Measurements from ENCODE around the gene EPG5.
"Not testable (repeated sequence)": the region's sequence is repeated elsewhere in the genome, so short reads cannot be mapped to it uniquely, and the experiment has no call there.

EPG5 gene

DNA sequence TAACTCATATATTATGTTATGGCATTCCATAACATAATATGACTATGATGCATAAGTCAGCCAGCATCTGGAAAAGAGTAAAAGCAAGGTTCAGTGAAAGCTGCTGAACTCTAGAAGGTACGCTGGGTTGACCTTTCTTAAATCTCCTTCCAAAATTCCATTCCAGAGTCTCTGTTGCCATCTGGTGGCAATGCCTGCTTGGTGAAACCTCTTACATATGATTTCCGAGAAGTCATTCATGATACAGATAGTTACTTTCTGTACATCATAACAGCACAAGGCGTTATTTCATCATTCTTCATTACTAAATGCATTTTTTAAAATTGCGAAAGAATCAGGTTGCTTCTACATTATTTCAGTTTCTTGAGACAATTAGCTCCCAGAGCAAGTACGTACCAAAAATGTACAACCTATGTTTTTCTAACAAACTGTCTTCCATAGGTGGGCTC, 7.0 kb upstream of the EPG5 start:
- peak; percentile 83 for DNase-seq

DNA sequence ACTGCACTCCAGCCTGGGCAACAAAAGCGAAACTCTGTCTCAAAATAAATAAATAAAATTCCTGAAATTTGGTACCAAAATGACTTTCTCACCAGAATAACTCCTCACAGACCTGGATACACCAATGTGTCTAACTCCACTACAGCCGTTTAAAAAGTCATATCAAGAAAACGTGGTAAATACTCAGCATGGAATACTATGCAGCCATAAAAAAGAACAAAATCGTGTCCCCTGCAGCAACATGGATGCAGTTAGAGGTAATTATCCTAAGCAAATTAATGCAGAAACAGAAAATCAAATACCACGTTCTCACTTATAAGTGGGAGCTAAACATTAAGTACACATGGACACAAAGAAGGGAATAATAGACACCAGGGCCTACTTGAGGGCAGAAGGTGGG, 2.2 kb downstream of the EPG5 start:
- not testable (repeated sequence) for DNase-seq

DNA sequence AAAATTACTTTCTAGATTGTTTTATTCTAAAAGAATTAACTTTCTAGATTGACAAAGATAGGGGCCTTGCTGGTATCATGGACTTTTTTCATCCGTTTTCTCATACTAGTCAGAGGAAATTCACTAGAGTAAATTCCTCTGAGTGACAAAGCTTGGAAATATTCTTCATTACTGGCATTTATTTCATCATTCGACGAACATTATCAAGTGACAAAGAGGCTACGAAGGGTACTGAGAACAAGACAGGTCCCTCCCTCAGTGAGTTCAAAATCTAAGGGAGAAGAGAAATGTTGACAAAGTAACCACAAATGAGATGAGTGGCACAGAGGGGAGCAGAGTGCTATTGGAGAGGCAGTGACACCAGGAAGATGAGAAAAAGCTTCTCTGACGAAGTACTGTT, 4.3 kb downstream of the EPG5 start:
- no peak for DNase-seq

DNA sequence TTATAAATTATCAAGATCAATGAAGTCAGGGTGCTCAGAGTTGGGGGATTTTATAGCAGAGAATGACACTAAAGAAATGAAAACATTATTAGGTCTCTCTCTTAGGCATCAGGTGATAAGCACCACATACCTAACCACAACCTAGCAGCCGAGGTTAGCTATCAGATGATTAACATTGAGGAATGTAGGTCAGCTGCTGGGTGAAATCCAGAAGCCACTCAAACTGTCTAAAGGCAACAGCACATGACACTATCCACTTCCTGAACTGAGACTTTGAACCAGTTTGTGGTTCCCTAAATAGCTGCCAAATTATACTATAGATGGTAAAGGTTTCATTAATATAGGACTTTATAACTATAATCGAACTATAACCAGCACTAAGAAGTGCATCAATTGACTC, 4.7 kb downstream of the EPG5 start:
- DNase-seq = no peak

DNA sequence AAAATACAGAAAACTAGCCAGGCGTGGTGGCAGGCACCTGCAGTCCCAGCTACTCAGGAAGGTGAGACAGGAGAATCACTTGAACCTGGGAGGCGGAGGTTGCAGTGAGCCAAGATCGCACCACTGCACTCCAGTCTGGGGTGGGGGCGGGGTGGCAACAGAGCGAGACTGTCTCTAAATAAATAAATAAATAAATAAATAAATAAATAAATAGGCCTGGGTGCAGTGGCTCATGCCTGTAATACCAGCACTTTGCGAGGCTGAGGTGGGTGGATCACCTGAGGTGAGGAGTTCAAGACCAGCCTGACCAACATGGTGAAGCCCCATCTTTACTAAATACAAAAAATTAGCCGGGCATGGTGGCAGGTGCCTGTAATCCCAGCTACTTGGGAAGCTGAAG, 7.6 kb downstream of the EPG5 start:
- not testable (repeated sequence) for DNase-seq

DNA sequence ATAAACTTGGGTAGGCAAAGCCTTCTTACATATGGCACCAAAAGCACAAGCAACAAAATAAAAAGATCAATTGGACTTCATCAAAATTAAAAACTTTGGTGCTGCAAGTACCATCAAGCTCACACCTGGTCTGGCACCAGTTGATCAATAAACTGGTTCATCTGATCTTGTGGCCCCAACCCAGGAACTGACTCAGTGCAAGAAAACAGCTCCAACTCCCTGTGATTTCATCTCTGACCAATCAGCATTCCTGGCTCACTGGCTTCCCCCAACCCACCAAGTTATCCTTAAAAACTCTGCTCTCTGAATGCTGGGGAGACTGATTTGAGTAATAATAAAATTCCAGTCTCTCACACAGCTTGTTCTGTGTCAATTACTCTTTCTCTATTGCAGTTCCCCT, 8.4 kb downstream of the EPG5 start:
- DNase-seq = no peak

DNA sequence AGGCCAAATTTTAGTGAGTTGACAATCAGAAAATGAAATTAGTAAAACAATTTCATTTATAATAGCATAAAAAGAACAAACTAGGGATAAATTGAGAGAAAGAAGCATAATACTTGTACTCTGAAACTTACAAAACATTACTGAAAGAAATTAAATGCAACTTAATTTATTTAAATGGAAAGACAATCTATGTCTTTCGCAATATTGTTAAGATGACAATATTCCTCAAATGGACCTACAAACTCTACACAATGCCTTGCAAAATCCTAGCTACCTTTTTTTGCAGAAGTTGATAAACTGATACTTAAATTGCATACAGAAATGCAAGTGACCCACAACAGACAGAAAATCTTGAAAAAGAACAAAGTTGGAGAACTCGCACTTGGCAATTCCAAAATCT, 9.1 kb downstream of the EPG5 start:
- DNase-seq = no peak

DNA sequence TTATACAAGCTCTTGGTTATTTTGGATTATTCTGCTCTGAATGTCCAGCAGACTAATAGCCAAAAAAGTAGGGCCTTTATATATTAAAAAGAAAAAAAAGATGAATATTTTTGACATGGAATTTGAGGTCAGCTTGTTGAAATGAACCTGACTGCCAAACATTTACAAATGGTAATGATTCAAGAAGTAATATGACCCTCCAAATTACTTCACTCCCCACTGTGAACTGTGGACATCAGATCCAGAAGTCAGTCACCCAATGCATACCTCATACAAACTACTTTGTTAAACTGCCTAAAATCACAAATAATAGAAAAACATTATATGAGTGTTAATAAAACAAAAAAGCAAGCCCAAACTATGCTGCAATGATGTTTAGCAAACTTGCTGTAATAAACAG, 10.0 kb downstream of the EPG5 start:
- no peak for DNase-seq

DNA sequence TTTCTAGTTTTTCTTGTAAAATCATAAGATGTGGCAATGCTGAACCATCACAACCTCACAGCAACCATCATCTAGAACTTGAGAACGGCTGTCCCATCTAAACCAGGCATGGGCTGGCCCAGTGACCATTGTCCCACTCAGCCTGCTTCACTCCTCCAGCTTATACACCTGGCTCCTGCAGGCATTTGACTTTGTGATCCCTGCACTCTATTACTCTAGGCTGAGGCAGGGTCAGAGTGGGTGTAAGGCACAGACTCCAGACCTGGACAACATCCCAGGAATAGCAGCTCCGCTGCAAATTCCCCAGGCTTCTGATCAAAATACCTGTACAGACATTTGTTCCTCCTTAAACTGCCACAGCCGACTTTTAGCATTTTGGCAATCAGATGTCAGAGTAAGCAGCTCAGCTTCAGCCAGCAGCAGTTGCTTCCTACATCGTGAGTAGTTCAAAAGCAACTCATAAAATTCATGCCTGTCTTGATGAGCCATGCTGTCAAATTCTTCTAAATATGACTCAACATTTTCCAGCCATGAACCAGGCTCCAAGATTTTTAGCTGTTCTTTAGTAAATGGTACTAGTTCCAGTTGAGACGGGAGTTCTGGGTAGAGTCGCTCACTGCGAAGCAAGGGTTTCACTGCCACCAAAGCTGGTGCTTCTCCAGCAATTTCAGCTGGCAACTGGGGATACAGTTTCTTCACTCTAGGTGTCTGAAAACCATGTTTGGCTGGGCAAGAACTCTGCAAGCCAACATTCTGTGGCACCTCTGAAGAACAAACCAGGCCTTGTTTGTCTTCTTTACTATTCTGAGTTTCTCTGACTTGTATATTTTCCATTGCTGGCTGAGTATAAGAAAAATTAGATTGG, 12.8 kb downstream of the EPG5 start:
- no peak for DNase-seq

DNA sequence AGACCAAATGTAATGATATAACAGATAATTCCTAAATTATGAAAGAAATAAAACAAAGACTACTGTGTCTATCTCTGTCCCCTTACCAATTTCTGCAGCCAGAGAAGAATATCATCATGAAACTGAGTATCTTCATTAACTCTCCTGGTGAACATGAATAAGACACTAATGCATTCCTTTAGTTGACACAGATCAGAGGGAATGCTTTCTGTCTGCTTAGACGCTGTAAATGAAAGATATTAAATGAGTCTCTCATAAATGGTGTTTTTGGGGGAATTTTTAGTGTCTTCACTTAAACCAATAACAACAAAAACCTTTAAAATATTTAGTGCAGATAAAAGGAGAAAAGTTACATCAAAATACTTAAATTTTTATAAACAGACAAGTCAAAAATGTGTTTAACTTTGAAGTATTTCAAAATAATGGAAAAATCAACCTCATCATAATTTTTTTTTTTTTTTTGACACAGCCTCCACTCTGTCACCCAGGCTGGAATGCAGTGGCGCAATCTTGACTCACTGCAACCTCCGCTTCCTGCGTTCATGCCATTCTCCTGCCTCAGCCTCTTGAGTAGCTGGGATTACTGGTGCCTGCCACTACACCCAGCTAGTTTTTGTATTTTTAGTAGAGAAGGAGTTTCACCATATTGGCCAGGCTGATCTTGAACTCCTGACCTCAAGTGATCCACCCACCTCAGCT, 16.0 kb downstream of the EPG5 start:
- no peak for DNase-seq

DNA sequence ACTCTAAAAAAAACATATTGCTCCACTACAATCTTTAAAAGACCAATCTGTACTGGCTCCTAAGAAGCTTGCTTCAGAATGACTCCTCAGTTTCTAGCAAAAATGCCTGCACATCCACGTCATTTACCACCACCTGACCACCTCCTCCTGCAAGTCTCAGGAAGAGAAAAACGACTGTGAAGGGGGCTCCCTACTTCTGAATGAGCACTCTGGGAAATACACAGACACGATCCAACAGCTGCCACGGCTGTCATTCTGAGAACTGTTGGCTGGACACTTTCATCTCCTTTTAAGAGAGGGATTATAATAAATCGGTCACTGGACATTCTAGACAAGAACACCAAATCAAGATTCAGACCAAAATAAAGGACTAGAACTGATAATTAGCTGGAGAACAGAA, 21.5 kb downstream of the EPG5 start:
- DNase-seq = no peak

DNA sequence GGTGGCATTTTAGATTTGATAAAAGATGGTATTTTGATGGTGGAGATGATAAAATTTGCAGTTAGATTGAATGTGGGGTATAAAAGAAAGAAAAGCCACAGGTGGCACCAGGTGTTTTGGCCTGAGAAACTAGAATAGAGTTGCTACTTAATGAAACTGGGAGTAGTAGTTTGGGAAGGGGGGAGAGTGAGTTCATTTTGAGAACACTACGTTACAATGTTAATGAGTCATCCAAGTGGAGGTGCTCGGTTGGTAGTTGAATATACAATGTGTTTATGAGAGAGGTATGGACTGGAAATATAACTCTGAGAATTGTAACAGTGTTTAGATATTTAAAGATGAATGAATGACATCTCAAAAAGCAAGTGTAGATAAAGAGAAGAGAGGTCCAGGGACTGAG, 26.4 kb downstream of the EPG5 start:
- no peak for DNase-seq

DNA sequence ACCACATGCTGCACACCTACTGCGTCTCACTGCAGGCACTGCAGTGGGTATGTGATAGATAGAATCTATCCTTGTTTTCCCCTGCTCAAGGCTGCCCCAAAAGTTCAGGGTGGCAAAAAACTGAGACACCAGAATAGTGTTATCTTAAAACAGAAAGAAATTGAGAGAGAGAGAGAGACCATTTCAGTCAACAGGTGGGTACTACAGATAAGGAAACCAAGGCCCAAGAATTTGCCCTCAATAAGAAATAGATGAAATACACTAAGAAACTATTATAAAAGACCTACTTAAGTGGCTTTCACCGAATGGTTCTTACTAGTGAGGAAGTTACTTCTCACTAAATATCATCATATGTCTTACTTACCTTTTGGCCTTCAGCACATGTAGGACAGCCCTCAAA, 27.9 kb downstream of the EPG5 start:
- DNase-seq = no peak

DNA sequence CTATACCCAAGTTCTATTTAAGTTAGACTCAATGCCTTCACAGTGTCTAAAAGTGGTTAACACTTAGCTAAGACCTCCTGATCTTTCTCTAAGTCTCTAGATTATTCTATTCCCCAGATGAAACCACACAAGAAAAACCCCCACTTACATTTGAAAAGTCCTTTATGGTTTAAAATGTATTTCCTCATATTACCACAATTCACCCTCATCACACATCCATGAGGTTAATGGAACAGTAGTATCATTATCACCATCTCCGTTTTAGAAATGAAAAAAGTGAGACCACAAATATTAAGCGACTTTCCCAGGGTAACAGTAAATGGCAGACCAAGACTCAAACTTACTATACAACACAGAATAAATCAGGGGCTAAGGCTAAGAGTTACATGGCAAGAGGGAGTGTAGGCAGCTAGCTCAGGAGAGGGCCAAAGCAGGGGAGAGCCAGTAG, 28.6 kb downstream of the EPG5 start:
- DNase-seq = no peak

DNA sequence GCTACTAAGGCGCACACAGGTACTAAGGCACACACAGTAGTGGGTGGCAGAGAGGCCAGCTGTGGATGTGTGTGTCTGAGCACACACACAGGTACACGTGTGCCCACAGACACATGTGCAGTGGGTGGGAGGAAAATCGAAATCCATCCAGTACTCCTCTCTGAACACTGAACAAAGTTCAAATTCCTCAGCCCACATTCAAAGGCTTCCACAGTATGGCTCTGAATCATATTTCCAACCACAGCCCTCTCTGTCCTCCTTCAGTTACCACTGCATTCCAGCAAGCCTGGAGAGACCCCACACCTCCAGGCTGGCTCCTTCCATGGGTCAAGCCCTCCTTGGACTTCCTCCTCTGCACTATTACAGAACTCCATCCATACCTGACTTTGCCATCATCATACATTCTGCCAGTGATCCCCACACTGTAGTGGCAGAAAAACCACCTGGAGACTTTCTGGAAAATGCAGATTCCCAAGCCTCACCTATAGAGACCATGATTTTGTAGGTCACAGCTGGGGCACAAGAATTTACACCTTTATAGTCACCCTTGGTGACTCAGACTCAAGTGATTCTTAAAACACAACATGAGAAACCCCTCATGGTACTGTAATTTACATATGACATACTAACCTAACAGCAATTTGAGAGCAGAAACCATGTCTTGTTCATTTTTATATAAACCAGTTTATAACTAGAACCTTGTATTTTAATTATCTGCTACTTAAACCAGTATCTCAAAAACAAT, 31.4 kb downstream of the EPG5 start:
- no peak for DNase-seq

DNA sequence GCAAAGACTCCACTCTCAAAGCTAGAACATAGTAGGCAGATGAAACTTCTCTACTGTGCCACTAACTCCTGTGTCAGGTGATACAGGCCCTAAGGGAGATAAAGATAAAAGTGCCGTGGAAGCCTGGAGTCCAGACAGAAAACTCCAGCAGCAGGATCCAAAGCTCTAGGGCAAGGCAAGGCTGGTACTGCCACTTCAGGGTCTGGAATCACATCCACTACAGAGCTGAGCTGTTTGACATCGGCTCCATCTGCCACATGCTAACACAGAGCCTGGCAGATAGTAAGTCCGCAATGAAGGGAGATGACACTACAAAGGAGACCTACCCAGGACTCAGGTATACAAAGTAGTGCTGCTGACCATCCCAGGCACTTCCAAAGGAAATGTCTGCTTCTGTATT, 34.4 kb downstream of the EPG5 start:
- no peak for DNase-seq

DNA sequence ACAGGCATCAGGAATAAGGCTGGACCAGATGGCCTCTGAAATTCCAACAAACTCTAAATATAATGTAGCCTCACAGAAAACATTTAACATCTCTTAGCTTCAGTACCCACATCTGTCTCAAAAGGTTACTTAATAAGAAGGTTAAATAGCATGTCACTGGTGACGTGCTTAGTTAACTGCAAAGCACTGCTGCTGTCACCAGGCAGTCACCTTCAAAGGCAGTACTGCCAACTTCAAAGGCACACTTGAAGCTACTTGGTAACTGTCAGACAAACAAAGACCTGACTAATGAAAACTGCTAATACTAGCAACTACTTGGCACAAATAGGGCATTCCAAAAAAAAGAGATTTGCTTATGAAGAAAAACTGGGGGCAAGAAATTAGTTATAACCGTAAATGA, 36.2 kb downstream of the EPG5 start:
- DNase-seq = no peak

DNA sequence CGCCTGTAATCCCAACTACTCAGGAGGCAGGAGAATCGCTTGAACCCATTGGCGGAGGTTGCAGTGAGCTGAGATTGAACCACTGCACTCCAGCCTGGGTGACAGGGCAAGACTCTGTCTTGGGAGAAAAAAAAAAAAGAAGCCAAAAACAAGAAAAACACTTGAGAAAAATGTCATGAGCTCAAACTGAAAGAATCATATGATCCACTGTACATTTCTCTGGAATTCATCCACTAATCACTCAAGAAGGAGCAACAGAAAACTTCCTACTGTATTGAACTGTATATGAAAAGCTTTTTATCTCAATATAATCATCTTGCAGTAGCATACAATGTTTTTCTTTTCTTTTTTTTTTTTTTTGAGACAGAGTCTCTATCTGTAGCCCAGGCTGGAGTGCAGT, 40.4 kb downstream of the EPG5 start:
- no peak for DNase-seq

DNA sequence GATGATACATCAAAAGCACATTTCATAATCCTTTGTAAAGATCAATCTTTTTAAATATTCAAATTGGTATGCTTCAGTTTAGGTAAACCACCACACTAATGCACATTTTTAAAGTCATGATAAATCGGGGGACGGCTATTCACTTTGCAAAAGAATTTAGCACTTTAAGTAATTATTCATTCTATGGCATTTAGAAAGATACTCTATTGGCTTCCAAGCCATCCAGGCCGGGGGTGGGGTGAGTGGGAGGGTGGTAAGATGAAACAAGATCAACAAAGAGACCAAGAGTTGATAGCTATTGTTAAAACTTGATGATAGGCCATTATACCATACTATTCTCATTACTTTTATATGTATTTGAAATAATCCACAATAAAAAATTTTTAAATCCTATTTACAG, 41.0 kb downstream of the EPG5 start:
- DNase-seq = no peak

DNA sequence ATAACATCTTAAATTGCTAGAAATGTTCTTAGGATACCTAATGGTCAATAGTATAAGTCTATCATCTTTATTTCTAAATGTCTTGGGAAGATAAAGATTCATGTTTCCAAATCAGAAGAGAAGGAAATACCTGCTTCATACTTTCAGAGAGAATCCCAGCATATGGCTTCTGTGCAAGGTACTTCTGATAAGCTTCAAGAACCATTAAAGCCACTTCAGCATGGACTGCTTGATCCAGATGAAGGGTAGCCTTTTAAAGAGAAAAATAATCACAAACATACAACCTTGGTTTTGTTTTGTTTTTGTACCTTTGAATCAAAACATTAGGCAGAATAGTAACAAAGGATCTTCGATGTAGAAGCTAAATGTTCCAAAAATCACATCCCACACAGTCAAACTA, 44.0 kb downstream of the EPG5 start:
- DNase-seq = no peak

DNA sequence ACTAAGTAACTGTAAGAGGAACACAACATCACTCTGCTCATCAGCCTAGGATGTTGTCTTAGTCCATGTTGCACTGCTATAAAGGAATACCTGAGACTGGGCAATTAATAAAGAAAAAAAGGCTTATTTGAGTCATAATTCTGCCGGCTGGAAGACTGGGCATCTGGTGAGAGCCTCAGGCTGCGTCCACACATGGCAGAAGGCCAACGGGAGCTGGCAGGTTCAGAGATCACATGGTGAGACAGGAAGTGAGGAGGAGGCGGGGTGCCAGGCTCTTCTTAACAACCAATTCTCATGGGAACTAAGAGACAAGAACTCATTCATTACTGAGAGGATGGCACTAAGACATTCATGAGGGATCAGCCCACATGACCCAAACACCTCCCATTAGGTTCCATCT, 46.8 kb downstream of the EPG5 start:
- peak; percentile 66 for DNase-seq

DNA sequence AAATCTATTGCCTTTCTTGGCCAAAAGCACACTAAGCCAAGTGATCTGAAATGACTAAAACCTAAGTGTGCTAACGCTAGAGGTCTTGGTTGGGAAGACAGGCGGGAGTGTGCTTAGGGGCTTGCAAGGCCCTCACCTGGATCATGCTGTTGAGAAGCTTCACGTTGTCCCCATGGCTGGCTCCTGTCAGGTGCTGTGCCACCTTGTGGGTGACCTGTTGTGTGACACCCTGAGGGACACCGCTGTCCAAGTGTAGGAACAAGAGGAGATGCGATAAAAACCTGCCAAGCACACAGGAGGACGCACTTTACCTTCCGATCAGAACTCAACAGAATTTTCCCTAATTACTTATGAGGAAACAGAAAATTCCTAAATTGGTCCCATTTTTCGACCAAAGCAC, 50.8 kb downstream of the EPG5 start:
- DNase-seq = no peak

DNA sequence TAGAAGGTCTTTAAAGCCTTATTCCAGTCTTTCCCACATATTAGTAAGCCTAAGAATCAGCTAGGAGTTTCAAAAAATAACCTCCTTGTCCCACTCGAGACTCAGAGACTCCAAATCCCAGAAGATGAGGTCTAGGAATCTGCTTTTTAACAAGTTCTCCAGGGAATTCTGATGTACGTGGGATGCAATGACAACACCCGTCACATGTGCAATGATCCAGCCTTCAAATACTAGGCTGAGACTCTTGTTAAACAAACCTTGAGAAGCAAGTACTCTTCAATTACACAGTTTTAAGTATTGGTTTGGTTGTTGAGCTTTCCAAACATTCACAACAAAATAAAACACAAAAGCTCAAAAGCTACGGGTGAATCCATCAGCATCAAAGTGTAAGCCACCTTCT, 53.9 kb downstream of the EPG5 start:
- DNase-seq = no peak
